Vagina (tissue), 2 donors: ENCODE measurements around the gene PARD3.

Source experiments
- CTCF ChIP-seq, 3 experiments: fragments of 450-650 bp in 2 of 3; fragments of 200-600 bp in 1 of 3; sonication (generic) in 1 of 3; IDR thresholded peaks; one replicate each; pipeline ENCODE4 v1.5.1; 2017 to 2019; ENCODE audit warnings: antibody characterized with exemption in 3 of 3, mild to moderate bottlenecking in 2 of 3, moderate library complexity in 2 of 3
- POLR2A ChIP-seq, 2 donors: fragments of 450-650 bp; IDR thresholded peaks; one replicate each; pipeline ENCODE4 v1.6.1; 2017; ENCODE audit warnings: antibody characterized with exemption in 2 of 2, mild to moderate bottlenecking in 2 of 2, moderate library complexity in 2 of 2
- POLR2AphosphoS5 ChIP-seq, 2 donors: sonication (generic); formaldehyde crosslinking; IDR thresholded peaks; one replicate each; pipeline ENCODE4 v1.9.0; 2017; ENCODE audit warnings: antibody characterized with exemption in 2 of 2, mild to moderate bottlenecking in 2 of 2, low read depth in 1 of 2; ENCODE audit not compliant: insufficient read depth in 1 of 2

- no peak for TF ChIP-seq CTCF (IDR thresholded peaks at IDR 0.05)
- TF ChIP-seq POLR2AphosphoS5 (IDR thresholded peaks at IDR 0.05; ENCODE audit: insufficient read depth in 1 of 2, low read depth in 1 of 2), result no peak
- no peak for TF ChIP-seq POLR2A (IDR thresholded peaks at IDR 0.05)
Observed at GRCh38 chr10:34769899-34770298, 45.2 kb downstream of the PARD3 start.
